NCI-H2196 treated with DMSO at 0.1 percent for 48 hours (cell line): Measurements from ENCODE around the gene ESYT2.

Source experiments
- DNase-seq: peaks from one replicate; lab custom pipeline; 2025; ENCODE audit not compliant: unreplicated experiment; lab: John Stamatoyannopoulos, UW

Gene ESYT2

DNA sequence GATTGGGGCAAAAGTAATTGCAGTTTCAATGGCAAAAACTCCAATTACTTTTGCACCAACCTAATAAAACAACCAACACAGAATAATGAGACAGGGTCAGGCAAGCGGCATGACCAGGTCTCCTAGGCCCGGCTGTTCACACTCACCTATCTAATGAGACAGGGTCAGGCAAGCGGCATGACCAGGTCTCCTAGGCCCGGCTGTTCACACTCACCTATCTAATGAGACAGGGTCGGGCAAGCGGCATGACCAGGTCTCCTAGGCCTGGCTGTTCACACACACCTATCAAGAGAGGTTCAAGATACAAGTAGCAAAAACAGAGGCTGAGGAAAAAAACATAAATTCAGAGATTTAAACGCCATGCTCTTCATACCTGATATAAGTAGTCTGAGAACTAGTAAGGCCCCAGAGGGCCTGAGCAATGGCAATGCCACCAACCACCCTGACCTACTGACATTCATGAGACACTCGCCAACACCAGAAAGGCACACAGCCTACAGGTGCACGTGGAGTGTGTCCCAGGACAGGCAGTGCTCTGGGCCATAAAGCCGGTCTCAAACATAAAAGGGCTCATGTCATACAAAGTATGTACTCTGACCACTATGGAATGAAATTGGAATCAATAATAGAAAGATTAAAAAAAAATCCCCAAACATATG lies 84.1 kb downstream of the ESYT2 start:
- DNase-seq, result no peak

DNA sequence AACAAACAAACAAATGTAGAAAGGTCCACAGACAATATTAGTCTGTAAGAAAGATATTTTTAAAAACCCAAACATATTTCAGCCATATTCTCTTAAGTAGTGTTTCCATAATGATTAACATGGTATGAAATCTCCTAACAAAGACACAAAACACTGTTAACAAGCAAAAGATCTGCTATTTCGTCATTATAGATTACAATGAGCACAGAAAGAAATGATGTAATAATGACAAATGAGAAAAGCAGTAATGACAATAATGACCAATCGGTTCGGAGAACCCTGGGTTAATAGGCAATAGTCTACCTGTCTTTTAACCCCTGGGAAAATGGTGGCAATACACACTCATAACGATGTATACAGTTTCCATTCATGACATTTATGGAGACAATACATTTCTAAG lies 85.2 kb downstream of the ESYT2 start:
- no peak for DNase-seq

DNA sequence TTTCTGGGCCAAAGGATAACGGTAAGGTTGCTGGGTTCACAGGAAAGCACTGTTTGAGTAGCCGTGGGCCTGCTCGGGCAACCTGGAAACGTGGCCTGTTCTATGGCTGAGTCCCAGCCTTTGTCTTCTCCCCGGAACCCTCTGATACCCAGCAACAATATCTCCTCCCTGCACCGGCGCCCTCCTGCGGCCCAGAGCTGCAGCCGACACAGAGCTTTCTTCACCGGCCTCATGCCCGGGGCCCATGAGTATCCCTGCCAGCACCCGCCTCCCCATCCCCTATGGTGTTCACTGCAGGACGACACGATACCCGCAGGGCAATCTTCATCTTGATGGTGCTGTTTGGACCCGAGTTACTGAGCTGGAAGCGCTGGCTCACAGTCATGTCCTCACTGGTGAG lies 86.1 kb downstream of the ESYT2 start:
- DNase-seq, result no peak

DNA sequence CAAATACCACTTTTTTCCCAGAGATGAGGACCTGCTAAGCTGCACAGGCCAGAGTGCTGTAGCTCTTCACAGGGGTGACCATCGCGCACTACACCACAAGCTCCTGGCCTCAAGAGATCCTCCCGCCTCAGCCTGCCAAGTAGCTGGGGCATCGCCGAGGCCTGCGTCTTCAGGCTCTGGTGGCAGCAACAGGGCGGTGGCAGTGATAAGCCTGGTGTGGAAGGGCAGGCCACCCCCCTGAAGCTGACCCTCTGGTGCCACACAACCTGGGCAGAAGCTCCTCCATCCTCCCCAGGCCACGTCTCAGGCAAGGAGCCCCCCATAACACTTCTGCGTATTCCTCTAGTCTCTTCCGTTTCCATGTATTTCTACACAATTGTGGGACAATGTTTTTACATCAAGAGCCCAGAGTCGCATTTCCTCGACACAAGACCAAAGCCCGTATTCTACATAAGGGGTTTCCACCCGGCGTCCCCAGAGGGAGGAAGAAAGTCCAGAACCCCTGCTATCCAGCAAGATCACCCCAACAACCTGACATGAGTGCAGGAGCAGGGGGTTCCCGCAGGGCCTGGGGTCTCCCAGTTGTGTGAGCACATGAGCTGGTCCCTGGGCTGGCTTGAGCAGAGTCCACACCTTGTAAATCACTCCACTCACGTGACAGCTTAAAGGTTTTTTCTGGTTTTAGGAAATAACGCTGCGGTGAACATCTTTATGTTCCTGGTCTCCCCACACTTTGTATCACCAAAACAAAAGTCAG lies 87.1 kb downstream of the ESYT2 start:
- no peak for DNase-seq

DNA sequence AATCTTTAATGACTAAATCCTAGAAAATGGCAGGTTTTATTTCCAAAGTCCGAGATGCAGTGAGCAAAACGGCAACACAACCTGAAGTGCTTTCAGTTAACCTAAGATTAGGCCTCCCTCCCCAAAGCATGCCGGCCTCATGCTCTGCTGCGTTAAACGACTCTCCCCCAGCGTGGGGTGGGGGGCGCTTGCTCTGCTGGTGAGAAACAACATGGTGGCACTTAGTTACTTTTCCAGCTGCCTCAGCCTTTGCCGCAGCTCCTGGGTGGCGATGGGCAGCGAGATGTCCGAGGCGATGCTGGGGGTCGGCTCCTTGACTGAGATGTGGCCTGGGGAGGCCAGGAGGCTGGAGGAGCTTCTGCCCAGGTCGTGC lies 88.0 kb downstream of the ESYT2 start:
- DNase-seq, result no peak

DNA sequence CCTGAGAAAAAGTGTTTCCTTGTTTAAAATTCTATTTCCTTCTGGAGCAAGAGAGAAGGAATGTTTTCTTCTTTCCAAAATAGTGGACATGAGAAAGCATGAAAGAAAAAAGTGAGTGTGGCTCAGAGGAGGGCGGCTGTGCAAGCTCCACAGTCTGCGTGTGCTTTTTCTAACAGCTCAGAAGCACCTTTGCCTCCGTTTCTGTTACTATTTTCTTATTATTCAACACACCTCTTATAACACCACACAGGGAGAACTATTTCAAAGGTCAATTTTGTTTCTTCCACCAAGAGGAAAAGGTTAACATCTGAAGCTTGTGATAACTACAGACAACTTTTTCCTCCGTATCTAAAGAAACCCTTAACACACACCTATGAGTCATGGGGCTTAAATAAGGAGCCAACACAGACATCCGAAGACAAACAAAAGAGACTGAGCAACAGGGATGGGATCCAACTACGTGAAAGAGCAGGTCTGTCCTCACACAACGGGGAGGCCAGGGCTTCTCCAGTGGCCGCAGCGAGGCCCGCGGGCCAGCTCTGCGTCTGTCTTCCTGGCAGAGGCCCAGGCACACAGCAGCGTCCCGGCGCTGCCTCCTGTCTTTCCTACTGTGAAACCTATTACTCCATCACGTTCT lies 88.5 kb downstream of the ESYT2 start:
- DNase-seq, result no peak

DNA sequence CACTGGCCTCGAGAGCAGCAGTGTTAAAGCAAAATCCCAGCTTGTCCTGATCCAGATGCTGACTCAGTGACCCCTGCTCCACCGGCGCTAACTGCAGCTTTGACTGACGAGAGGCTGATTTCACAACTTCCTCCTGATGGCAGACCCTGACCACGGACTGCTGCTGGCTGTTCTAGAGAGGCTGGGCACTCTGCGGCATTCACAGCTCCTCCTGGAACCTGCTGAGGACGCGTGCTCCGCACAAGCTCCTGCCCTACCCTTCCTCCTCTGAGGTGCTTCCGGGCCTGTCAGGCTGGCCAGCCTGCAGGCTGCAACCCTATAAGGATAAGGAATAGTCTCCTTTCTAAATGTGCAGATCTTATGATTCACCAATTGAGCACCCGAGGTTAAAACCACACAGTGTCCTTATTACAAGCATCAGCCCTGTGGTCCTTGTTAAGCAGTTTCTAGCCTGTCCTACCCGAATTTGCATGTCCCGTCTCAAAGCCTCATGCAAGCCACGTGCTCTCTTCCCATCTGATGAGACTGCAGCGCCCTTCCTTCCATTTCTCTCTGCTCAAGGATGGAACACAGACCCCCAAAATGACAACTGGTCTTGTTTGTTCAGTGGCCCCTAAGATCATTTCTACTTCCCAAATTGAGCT lies 89.2 kb downstream of the ESYT2 start:
- no peak for DNase-seq

DNA sequence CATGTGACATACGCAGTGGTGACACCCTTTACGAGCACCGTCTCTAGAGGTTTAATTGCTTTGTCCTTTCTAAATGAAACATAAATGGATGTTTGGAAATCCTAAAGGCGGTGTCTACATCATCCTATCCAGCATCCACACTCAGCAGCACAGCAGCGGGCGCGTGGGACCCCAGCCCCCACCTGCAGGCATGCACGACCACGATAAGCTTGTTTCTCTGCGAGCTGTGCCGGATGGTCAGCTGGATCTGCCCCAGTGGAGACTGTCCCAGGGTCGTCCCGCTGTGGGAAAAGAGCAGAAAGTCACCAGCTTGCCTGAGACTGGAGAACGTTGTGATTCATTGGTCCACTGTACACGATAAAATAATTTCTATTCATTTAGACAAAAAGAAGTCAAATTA lies 90.5 kb downstream of the ESYT2 start:
- DNase-seq, result no peak

DNA sequence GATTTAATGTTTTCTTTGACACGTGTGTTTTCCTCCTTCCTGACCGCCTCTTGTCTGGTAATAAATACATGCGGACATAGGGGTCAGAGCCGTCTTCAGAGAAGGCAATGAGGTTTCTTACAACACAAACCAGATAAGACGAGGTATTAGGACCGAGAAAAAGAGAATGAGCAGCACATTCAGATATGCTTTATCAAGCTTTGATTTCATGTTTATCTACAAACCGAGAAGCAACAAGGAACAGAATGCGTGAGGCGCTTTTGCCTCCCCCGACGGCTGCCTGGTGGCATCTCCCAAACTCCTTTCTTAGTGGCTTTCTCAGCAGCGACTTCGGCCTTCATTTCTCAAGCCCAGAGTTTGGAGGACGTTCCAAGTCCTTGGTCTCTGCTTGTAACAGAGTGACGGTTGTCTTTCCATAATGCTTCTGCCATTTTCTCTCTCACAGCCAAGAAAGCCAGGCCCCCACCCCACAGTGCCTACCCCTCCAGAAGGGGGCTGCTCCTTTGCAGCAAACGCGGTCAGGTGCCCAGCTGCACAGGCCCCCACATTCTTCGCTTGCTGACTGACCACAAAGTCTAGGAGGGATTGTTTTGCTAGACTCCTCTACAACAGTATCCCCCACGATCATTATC lies 92.1 kb downstream of the ESYT2 start:
- no peak for DNase-seq

DNA sequence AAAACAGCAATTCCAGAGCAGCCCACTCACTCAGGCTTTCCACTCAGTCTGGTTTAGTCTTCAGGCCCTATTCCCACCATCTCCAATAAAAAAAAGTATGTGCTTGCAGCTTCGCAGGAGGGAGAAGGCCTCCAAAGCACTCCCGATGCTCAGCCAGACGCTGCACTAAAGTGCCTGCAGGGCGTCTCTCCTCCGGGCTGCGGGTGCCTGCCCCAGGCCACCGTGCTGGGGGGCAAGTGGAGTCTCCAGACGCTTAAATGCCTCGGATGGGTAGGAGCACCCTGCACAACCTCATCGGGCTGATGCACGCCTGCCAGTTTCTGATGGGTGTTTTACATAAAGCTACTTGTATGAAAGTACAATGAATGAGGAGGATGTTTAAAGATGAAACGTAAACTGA lies 93.4 kb downstream of the ESYT2 start:
- DNase-seq, result no peak

DNA sequence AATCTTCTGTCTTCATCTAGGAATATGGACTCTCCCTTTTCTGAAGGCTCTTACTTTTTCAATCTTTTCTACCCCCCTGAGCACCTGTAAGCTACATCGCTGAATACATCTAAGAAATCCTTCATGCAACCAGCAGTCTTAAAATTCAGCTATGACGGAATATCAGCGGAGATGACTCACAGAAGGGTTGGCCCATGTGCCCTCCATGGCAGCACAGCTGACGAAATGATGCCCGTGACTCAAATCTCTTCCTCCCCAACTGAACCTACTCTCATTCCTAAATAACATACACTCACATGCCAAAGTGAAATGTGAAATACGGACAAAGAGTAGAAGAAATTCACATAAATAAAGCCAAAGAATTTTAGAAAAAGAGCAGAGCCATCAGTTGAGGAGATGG lies 94.4 kb downstream of the ESYT2 start:
- DNase-seq, result no peak

DNA sequence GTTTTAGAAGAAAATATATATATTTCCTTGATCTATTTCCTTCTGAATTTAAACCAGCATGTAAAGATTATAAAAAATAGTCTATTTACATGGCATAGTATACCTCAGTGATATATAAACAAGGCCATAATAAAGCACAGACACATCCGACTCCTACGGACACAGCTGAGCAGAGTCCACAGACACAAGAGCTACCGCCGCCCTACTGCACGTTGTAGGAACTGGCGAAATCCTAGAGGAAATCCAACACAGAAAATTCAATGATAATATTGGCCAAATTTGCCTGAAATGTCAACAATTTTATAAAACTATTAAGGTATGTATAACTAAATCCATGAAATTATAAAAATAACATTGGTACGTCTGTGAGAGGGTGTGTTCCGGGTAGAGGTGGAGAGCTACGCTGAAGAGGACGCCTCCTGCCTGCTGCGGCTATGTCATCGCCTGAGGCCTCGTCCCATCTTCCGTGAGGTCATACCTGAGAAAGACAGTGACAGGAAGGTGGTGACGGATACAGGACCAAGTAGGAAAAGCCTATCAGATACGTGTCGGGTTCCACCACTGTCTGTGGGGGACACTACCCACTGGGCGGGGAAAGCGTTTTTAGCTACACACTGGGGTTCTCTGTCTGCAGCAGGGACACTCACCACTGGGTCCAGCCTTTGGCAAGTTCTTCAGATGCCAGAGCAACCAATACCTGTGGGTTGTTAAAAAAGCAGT lies 95.4 kb downstream of the ESYT2 start:
- no peak for DNase-seq

DNA sequence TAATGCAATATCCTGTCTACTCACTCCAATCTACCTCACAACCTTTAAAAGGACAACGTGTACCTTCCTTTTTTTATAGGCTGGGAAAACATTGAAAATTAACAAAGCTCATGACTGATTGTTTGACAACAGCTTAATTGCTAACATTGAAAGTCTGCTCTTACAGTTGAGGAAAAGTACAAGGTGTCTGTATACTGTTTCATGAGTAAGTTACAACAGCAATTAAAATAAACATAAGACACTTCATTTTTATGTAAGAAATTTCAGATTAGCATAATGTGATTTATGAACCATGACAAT lies 96.1 kb downstream of the ESYT2 start:
- DNase-seq, result no peak

DNA sequence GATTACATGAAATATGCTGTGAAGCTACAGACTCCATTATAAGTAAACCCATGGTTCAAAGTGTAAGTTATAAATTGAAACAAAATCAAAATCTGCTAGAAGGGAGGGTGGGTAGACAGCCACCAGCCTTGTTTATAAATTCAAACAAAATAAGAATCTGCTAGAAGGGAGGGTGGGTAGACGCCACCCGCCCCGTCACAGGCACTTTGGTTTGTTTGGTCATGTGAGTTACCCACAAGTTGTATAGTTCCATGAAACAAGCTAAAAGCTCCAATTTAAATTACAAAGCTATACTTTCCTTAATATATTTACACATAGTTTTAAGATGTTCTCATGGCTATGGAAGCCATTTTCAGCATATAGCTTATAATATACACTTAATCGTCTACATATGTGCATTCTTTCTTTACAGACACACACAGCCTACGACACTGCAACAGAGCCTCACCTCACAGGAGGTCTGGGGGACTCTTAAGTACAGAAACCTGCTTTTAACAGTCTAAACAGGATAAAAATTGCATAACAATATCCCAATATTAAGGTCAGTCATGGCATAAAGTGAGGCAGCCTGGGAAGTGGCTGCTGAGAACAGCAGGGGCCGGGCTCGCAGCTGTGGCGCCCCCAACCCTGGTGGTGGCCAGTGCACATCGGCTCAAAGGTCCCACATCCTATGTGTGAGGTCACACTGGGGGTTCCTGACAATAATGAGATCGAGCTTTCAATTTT lies 96.7 kb downstream of the ESYT2 start:
- DNase-seq, result no peak

DNA sequence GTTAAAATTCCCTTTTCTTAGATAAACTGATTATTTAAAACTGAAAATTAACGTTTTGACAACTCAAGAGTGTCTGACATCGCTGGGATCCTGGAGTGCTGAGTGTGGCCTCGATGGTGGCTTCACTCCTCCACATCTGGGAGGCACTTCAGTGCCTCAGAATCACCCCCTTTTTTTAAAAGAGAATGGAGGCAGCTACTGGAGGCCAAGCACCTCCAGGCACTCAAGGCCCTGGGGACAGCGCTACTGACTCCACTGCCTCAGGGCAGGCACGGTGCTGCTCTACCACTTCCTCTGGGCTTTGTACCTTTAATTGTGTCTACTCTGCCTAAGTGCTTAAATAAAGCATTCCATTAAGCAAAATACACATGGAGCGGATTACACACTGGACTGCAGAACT lies 97.5 kb downstream of the ESYT2 start:
- no peak for DNase-seq

DNA sequence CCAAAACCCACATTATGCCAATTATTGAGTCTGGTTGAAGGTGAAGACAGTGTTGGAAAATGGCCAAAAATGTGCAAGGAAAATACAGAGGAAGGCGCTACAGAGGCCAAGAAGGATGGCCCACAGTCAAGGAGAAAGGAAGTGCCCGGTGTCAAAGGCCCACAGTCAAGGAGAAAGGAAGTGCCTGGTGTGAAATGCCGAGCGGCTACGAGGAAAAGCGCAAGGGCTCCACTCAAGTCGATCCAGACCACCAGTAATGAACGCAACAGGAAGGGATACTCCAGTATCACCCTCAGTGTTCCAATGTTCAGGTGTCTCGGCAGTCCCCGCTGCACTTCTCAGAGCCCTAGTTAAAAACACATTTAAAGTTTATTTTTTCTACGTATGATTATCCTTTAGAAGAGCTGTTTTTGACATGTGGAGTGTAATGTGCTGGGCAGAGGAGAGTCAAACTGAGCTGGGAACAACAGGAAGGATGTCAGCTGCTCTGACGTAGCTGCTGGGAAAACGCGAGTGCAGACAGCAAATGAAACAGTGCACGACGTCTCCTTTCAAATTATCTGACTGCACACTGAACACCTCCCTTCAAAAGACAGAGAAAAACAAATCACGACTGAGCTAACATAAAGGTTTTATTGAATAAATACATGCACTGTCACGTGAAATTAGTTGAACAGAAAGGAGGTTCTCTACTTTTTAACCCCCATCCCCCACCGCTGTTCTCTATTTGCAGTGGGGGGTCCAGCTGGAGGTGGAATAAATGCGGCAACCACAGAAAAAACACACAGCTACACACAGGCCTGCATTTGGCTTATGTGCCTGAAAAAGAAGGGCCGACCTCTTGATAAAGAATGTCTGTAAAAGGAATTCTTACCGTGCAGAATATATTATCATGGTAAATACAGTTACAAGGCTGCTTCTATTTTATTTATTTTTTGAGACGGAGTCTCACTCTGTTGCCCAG lies 98.6 kb downstream of the ESYT2 start:
- no peak for DNase-seq

DNA sequence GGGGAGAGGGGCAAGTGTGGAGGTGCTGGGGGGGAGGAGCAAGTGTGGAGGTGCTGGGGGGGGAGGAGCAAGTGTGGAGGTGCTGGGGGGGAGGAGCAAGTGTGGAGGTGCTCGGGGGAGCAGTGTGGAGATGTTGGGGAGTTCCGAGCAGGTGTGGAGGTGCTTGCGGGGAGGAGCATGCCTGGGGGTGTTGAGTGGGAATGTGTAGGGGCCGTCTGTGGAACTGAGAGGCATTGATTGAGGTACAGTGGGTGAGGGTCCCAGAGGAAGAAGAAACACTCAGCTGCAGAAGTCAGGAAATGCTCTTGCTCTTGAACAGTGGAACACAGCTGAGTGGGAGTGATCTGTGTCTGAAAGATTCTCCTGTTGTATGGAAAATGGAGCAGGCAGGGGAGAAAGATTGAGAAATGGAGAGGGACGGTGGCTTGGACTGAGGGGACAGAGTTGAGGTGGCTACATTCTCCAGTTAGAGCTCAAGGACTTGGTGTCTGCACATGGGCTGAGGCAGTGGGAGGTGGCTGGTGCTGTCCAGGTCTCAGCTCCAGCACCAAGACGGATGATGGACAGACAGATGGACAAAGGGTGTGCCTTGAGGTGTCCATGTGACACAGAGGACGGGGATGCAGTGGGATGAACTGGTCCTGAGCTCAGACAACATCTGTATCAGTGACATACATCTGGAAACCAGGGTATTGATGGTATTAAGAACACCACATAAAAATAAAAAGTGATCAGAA lies 99.5 kb downstream of the ESYT2 start:
- DNase-seq, result no peak

DNA sequence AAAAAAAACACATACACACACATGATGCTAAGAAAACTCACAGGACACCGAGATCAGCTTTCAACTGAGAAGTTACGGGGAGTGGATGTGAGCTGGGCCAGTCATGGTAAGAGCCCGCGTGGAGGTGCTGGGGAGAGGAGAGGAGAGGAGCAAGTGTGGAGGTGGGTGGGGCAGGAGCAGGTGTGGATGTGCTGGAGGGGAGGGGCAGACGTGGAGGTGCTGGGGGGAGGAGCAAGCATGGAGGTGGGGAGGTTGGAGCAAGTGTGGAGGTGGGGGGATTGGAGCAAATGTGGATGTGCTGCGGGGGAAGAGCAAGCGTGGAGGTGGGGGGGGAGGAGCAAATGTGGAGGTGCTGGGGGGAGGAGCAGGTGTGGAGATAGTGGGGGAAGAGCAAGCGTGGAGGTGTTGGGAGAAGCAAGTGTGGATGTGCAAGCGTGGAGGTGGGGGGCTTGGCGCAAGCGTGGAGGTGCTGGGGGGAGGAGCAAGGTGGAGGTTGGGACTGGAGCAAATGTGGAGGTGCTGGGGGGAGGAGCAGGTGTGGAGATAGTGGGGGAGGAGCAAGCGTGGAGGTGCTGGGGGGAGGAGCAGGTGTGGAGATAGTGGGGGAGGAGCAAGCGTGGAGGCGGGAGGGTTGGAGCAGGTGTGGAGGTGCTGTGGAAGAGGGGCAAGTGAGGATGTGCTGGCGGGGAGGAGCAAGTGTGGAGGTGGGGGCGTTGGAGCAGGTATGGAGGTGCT lies 100.2 kb downstream of the ESYT2 start:
- no peak for DNase-seq
